Breast epithelium (tissue), 3 donors: Measurements from ENCODE around the gene AKT3.

Source experiments
- POLR2A ChIP-seq: fragments of 450-650 bp; IDR thresholded peaks from one replicate; pipeline ENCODE4 v1.6.1; 2016; ENCODE audit warnings: antibody characterized with exemption, mild to moderate bottlenecking, moderate library complexity
- POLR2AphosphoS5 ChIP-seq, 3 donors: sonication (generic); formaldehyde crosslinking; IDR thresholded peaks; one replicate each; pipeline ENCODE4 v1.6.1; 2017; ENCODE audit warnings: antibody characterized with exemption in 3 of 3
- TF ChIP-seq, protein P1 (sequence below), 3 donors: fragments of 450-650 bp; IDR thresholded peaks; one replicate each; pipeline ENCODE4 v1.5.1; 2016 to 2017; ENCODE audit warnings: antibody characterized with exemption in 3 of 3, mild to moderate bottlenecking in 3 of 3, moderate library complexity in 3 of 3

DNA sequence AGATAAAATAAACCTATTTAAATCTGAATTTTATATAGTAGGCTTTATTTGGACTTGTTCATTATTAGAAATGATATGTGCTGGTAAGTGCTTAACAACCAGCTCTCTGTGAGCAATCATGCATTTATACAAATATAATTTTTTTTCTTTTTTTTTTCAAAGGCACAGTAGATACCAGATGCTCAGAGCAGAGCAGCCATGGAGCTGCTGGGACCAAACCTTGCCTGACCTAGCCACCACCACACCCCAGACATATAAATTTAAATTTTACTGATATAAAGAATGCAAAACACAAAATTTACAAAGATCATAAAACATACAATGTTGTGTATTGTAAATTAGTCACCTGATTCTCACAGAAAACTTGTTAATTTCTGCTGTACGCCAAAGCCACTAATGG is 303.6 kb downstream of the AKT3 start:
- TF ChIP-seq POLR2A (no peak), POLR2AphosphoS5 (IDR thresholded peaks at IDR 0.05) (no peak)
- TF ChIP-seq, protein P1, sequence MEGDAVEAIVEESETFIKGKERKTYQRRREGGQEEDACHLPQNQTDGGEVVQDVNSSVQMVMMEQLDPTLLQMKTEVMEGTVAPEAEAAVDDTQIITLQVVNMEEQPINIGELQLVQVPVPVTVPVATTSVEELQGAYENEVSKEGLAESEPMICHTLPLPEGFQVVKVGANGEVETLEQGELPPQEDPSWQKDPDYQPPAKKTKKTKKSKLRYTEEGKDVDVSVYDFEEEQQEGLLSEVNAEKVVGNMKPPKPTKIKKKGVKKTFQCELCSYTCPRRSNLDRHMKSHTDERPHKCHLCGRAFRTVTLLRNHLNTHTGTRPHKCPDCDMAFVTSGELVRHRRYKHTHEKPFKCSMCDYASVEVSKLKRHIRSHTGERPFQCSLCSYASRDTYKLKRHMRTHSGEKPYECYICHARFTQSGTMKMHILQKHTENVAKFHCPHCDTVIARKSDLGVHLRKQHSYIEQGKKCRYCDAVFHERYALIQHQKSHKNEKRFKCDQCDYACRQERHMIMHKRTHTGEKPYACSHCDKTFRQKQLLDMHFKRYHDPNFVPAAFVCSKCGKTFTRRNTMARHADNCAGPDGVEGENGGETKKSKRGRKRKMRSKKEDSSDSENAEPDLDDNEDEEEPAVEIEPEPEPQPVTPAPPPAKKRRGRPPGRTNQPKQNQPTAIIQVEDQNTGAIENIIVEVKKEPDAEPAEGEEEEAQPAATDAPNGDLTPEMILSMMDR (IDR thresholded peaks at IDR 0.05), result no peak
